ENCODE measurements around the gene IL34.

Gene IL34

GRCh38 chr16:70678121-70678897 is 31.9 kb downstream of the IL34 start:
- 94 to 95% methylated on average over 22 of the region's 22 CpGs for WGBS, 2 experiments
- Histone ChIP-seq H3K4me1 (ENCODE audit: control insufficient read depth, insufficient read depth, low read length) (peaks cover 10% of the 10 kb centered on the region), H3K27ac (ENCODE audit: insufficient read depth, low read depth, low read length, poor library complexity, severe bottlenecking) (no peak overlapping the region), H3K4me3 (ENCODE audit: insufficient read depth, low read depth, low read length) (no peak overlapping the region), H3K36me3 (ENCODE audit: control insufficient read depth, insufficient read depth, low read length) (peaks cover 20% of the 10 kb centered on the region), H3K9me3 (ENCODE audit: control insufficient read depth, low read length) (no peaks in the 10 kb centered on the region), H3K27me3 (ENCODE audit: control insufficient read depth, insufficient read depth, low read length, poor library complexity, severe bottlenecking) (no peaks in the 10 kb centered on the region)

- Histone ChIP-seq H3K27me3 (ENCODE audit: control insufficient read depth, insufficient read depth, low read length, poor library complexity, severe bottlenecking) (no peaks in the 10 kb centered on the region), H3K9me3 (ENCODE audit: control insufficient read depth, low read length) (no peaks in the 10 kb centered on the region), H3K27ac (ENCODE audit: insufficient read depth, low read depth, low read length, poor library complexity, severe bottlenecking) (no peak overlapping the region), H3K36me3 (ENCODE audit: control insufficient read depth, insufficient read depth, low read length) (peaks cover 20% of the 10 kb centered on the region), H3K4me3 (ENCODE audit: insufficient read depth, low read depth, low read length) (no peak overlapping the region), H3K4me1 (ENCODE audit: control insufficient read depth, insufficient read depth, low read length) (peaks cover 10% of the 10 kb centered on the region)
- WGBS, 2 experiments, result 91 to 92% methylated on average over 31 of the region's 31 CpGs
Measured at GRCh38 chr16:70678898-70679670, 32.7 kb downstream of the IL34 start.

GRCh38 chr16:70679671-70680494 is 33.5 kb downstream of the IL34 start:
- Histone ChIP-seq H3K4me3 (ENCODE audit: insufficient read depth, low read depth, low read length) (no peak overlapping the region), H3K36me3 (ENCODE audit: control insufficient read depth, insufficient read depth, low read length) (peaks cover 12% of the 10 kb centered on the region), H3K27ac (ENCODE audit: insufficient read depth, low read depth, low read length, poor library complexity, severe bottlenecking) (no peak overlapping the region), H3K9me3 (ENCODE audit: control insufficient read depth, low read length) (no peaks in the 10 kb centered on the region), H3K4me1 (ENCODE audit: control insufficient read depth, insufficient read depth, low read length) (peaks cover 10% of the 10 kb centered on the region), H3K27me3 (ENCODE audit: control insufficient read depth, insufficient read depth, low read length, poor library complexity, severe bottlenecking) (no peaks in the 10 kb centered on the region)
- 49 to 50% methylated on average over 80 of the region's 80 CpGs for WGBS, 2 experiments

GRCh38 chr16:70680495-70681381 is 34.4 kb downstream of the IL34 start:
- no peak overlapping the region for H3K4me3 ChIP-seq (ENCODE audit: insufficient read depth, low read depth, low read length)
- H3K27me3 ChIP-seq (ENCODE audit: control insufficient read depth, insufficient read depth, low read length, poor library complexity, severe bottlenecking), result no peaks in the 10 kb centered on the region
- peaks cover 6% of the 10 kb centered on the region for H3K36me3 ChIP-seq (ENCODE audit: control insufficient read depth, insufficient read depth, low read length)
- WGBS, 2 experiments, result 90% methylated on average over 18 of the region's 18 CpGs
- H3K4me1 ChIP-seq (ENCODE audit: control insufficient read depth, insufficient read depth, low read length), result peaks cover 10% of the 10 kb centered on the region
- no peak overlapping the region for H3K27ac ChIP-seq (ENCODE audit: insufficient read depth, low read depth, low read length, poor library complexity, severe bottlenecking)
- H3K9me3 ChIP-seq (ENCODE audit: control insufficient read depth, low read length), result no peaks in the 10 kb centered on the region

GRCh38 chr16:70681382-70682238 is 35.3 kb downstream of the IL34 start:
- no peaks in the 10 kb centered on the region for H3K9me3 ChIP-seq (ENCODE audit: control insufficient read depth, low read length)
- no peak overlapping the region for H3K27ac ChIP-seq (ENCODE audit: insufficient read depth, low read depth, low read length, poor library complexity, severe bottlenecking)
- peaks cover under 1% of the 10 kb centered on the region for H3K36me3 ChIP-seq (ENCODE audit: control insufficient read depth, insufficient read depth, low read length)
- H3K27me3 ChIP-seq (ENCODE audit: control insufficient read depth, insufficient read depth, low read length, poor library complexity, severe bottlenecking), result no peaks in the 10 kb centered on the region
- no peak overlapping the region for H3K4me3 ChIP-seq (ENCODE audit: insufficient read depth, low read depth, low read length)
- WGBS, 2 experiments, result 85 to 87% methylated on average over 12 to 13 of the region's 13 CpGs
- peaks cover 15% of the 10 kb centered on the region for H3K4me1 ChIP-seq (ENCODE audit: control insufficient read depth, insufficient read depth, low read length)

GRCh38 chr16:70682239-70683145 is 36.1 kb downstream of the IL34 start:
- H3K27ac ChIP-seq (ENCODE audit: insufficient read depth, low read depth, low read length, poor library complexity, severe bottlenecking), result no peak overlapping the region
- no peaks in the 10 kb centered on the region for H3K36me3 ChIP-seq (ENCODE audit: control insufficient read depth, insufficient read depth, low read length)
- 83 to 86% methylated on average over 12 to 14 of the region's 14 CpGs for WGBS, 2 experiments
- H3K4me1 ChIP-seq (ENCODE audit: control insufficient read depth, insufficient read depth, low read length), result peaks cover 24% of the 10 kb centered on the region
- H3K27me3 ChIP-seq (ENCODE audit: control insufficient read depth, insufficient read depth, low read length, poor library complexity, severe bottlenecking), result no peaks in the 10 kb centered on the region
- no peaks in the 10 kb centered on the region for H3K9me3 ChIP-seq (ENCODE audit: control insufficient read depth, low read length)
- no peak overlapping the region for H3K4me3 ChIP-seq (ENCODE audit: insufficient read depth, low read depth, low read length)

- Histone ChIP-seq H3K36me3 (ENCODE audit: control insufficient read depth, insufficient read depth, low read length) (no peaks in the 10 kb centered on the region), H3K27me3 (ENCODE audit: control insufficient read depth, insufficient read depth, low read length, poor library complexity, severe bottlenecking) (no peaks in the 10 kb centered on the region), H3K4me1 (ENCODE audit: control insufficient read depth, insufficient read depth, low read length) (peaks cover 32% of the 10 kb centered on the region), H3K27ac (ENCODE audit: insufficient read depth, low read depth, low read length, poor library complexity, severe bottlenecking) (no peak overlapping the region), H3K9me3 (ENCODE audit: control insufficient read depth, low read length) (no peaks in the 10 kb centered on the region), H3K4me3 (ENCODE audit: insufficient read depth, low read depth, low read length) (no peak overlapping the region)
- WGBS, 2 experiments, result 95 to 96% methylated on average over 13 of the region's 13 CpGs
Measured at GRCh38 chr16:70683146-70683944, 37.0 kb downstream of the IL34 start.
